CD1c-positive myeloid dendritic cell (primary cell): Measurements from ENCODE around the gene RAB7B.

Source experiments
- DNase-seq: peaks from one replicate; pipeline ENCODE4 v3.0.0-alpha.2; 2016; ENCODE audit errors: extremely low spot score

The RAB7B gene

DNA sequence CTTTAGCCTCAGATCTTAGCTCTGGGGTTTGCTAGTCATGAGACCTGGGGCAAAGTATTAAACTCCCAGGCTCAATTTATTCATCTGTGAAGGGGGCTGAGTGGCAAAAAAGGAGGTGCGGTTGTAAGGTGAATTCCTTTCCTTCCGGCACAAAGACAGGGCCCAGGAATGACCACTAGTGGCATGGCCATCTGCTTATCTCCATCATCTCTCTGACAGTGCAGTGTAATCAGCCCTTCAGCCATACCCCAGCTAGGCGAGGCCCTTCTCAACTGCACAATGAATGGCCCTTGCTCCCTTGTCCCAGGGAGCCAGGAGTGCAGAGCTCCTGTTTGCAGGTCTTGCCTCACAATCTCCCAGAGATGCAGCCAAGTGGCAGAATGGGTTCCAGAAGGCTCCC, 54.3 kb downstream of the RAB7B start:
- DNase-seq, result no peak

DNA sequence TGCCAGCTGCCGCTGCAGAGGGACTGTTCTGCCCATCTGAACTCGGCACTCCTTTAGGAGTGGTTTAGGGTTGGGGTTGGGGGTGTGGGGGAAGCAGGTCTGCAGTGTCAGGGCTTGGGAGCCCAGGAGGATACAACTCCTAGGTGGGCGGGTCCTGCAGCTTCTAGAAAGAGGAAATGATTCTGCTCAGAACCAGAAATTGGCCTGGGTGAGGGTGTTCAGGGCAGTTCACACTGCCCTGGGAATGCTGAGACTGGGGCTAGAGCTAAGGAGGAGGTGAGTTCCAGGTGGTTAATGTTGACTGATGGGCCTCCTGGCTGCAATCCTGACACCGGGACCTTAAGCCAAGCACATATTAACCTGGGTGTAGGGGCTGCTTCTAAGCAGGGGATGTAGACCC, 55.2 kb downstream of the RAB7B start:
- DNase-seq, result peak; percentile 84

DNA sequence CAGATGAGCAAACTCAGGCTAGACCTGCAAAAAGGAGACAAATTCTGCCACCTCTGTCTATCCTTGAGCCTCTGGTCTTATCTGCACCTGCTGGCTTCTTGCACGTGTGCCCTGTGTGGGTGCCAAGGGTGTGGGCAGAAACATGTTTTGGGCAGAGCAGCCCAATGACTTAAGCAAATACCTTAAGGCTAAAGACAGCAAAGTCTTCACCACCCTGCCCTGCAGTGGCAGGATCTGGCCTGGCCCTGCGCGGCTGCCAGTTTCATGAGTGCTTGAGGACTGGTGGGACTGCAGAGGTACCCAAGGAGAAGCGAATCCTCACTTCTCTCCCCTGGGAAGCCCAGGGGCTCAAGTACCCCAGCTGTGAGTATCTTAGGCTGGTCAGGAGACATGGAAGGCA, 56.2 kb downstream of the RAB7B start:
- DNase-seq, result no peak

GRCh38 chr1:205945069-205945468, 58.1 kb downstream of the RAB7B start:
- no peak for DNase-seq

- DNase-seq, result no peak
These were observed 58.7 kb downstream of the RAB7B start for GRCh38 chr1:205944525-205944924.

GRCh38 chr1:205943245-205943644, 60.0 kb downstream of the RAB7B start, which contains the start of gene SLC26A9:
Gene SLC26A9 (minus strand): TSS chr1:205943456. CDS start chr1:205935820, 7,636 bp downstream.
- no peak for DNase-seq

- DNase-seq, result no peak
These were observed 60.5 kb downstream of the RAB7B start for GRCh38 chr1:205942631-205943159.

- no peak for DNase-seq
These were observed 62.5 kb downstream of the RAB7B start for GRCh38 chr1:205940710-205941109.

DNA sequence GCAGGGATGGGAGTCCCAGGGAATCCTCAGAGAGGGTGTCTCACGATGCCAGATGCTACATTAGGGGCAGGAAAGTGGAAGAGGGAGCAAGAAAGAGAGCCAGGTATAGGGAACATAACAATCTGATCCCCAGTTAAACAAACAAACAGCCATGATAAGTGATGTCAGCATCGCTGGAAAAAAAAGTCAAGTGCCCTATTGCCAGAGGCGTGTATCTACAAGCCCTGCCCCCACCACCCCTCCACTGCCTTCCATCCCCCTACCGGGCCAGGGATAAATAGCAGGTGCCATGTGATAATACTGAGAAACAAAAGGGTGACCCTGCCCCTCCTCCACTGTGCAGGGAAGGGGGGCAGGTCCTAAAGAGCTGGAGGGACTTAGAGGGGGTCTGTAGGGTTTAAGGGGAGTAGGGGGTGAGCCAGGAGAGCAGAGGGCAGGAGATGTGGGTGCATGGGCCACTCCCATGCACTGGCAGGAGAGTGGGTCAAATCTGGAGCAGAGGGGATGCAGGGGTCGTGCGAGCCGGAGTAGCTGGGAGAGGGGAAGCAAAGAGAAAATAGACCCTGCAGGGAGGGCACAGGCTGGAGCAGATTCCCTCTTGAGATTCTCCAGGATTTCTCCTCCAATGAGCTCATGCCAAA, 63.4 kb downstream of the RAB7B start:
- no peak for DNase-seq

DNA sequence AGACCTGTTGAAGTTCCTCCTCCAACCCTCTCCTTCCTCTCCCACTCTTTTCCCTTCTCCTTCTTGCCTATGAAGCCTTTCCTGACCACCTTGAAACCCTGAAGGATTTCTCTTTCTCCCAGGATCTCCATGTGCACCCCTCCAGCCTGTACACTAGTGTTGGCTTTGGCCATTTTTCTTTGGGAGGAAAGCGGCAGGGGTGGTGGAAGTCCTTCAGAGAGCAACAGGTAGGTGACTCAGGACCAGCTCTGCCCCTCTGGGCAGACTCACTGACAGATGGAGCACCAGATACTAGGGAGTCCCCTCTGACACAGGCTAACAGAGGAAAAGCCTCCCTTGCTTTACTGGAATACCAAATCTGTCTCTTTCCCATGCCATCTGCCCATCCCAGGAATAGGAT, 64.5 kb downstream of the RAB7B start:
- no peak for DNase-seq

- DNase-seq, result no peak
These were observed 66.2 kb downstream of the RAB7B start for GRCh38 chr1:205936846-205937586.

GRCh38 chr1:205936311-205936710, 66.9 kb downstream of the RAB7B start:
- DNase-seq, result no peak

DNA sequence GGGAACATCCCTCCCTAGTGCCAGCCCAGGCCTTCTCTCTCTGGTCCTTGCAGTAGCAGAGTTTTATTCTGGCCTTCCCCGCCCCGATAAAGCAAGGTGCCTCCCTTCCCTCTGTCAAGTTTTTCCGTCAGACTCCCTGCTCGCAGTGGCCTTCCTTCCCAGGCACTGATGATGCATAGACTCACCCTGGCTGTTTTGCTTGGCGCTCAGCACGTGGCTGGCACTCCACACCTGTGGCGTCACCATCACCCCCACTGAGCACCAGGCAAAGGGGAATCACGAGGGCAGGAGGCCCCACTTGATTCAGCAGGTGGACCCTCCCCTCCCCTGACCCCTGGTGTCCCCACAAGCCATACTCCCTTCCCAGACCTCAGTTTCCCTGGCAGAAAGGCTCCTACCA, 67.3 kb downstream of the RAB7B start:
- DNase-seq, result no peak

DNA sequence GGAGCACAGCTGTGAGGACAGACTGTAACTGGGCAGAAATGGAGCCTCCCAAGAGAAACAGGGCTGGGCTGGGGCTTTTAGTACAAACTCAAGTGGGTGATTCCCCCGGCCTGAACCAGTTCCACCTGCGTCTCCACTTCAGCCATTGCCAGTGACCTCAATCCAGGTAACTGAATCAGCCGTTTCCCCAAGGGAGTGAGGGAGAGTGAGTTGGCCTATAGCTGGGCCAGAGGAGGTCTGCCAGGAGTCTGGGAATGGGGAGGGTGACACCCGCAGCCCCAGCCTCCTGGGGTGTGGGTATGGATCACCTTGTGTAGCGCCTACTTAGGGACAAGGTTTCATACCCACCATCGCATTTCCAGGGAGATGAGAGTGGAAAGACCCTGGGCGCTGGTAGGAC, 68.4 kb downstream of the RAB7B start:
- no peak for DNase-seq

- DNase-seq, result peak; percentile 48
These were observed 69.2 kb downstream of the RAB7B start for GRCh38 chr1:205933671-205934618.

GRCh38 chr1:205932776-205933175, 70.4 kb downstream of the RAB7B start:
- DNase-seq, result no peak

DNA sequence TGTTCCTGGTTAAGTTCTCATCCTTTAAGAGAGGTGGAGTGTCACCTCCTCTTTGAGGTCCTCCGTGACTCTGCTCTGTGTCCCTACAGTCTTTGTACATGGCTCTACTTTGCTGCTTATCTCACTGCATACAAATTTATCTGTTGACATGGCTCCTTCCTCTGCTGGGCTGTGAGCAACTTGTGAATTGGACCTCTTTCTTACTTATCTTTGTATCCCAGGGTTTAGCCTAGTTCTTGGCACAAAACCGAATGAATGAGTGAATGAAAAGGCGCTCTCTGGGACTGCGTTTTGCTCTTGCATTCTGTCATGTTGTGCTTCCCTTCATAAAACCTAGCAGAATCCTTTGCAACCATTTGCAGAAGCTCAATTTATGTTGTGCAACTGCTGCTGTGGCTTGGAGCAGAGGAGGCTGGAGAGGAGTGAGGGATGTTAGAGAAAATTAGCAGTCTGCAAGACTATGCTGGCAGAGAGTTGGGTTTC, 72.4 kb downstream of the RAB7B start:
- DNase-seq, result peak; percentile 71

- DNase-seq, result no peak
These were observed 73.0 kb downstream of the RAB7B start for GRCh38 chr1:205930195-205930577.

GRCh38 chr1:205929496-205930194, 73.5 kb downstream of the RAB7B start:
- peak; percentile 8 for DNase-seq

- no peak for DNase-seq
These were observed 74.9 kb downstream of the RAB7B start for GRCh38 chr1:205928317-205928716.

GRCh38 chr1:205927676-205928075, 75.5 kb downstream of the RAB7B start:
- DNase-seq, result no peak
